Psoas muscle (tissue), 8 donors: ENCODE measurements around the gene CD247. TPM values are rescaled to one million over a fixed set of nuclear protein-coding genes. Genes with fewer than 3 reads are reported as not detected.

Source experiments
- ATAC-seq, 4 donors: fragments of 200-7000 bp; cut with Tn5 transposase; one replicate each; pipeline ENCODE4 v1.9.1; 2020; ENCODE audit warnings: moderate library complexity in 3 of 4, mild to moderate bottlenecking in 2 of 4
- DNase-seq, 2 donors: peaks; one replicate each; pipeline ENCODE4 v3.0.0-alpha.2; 2020
- H3K27ac ChIP-seq: fragments of 200-600 bp; one replicate; pipeline ENCODE4 v1.8.0; 2022
- H3K27me3 ChIP-seq, 3 donors: fragments of 200-600 bp in 1 of 3; one replicate each; pipeline versions ENCODE4 v1.6.1 to v1.8.0; 2013 to 2022; ENCODE audit warnings: low read length in 2 of 3, mild to moderate bottlenecking in 2 of 3, moderate library complexity in 1 of 3; ENCODE audit not compliant: insufficient read depth in 3 of 3
- H3K36me3 ChIP-seq, 2 donors: fragments of 200-600 bp in 1 of 2; one replicate each; pipeline versions ENCODE4 v1.6.1 to v1.8.0; 2013 to 2022; ENCODE audit warnings: low read depth in 1 of 2, mild to moderate bottlenecking in 1 of 2, moderate library complexity in 1 of 2; ENCODE audit not compliant: insufficient read depth in 1 of 2
- H3K4me1 ChIP-seq: fragments of 200-600 bp; one replicate; pipeline ENCODE4 v1.8.0; 2022
- H3K4me3 ChIP-seq: fragments of 200-600 bp; one replicate; pipeline ENCODE4 v1.8.0; 2022; ENCODE audit warnings: mild to moderate bottlenecking
- H3K9me3 ChIP-seq: fragments of 200-600 bp; one replicate; pipeline ENCODE4 v1.8.0; 2022
- CTCF ChIP-seq: fragments of 200-600 bp; IDR thresholded peaks from one replicate; pipeline ENCODE4 v1.8.0; 2022; ENCODE audit warnings: antibody characterized with exemption
- WGBS, 3 donors: extraction: QIAGEN DNeasy Blood & Tissue Kit; methylation state at CpG; one replicate each; pipeline versions ENCODE4 v1.1.6 to v1.1.7; 2013; 5-methylcytosine and 5-hydroxymethylcytosine counted together
- intact Hi-C, 2 donors: fragments of 100-400 bp; cut with DNase I; formaldehyde crosslinking; loops; one replicate each; pipeline versions ENCODE4 v1.11.0 to v1.14.2; 2022
- polyA plus RNA-seq, 3 donors: library from polyadenylated mRNA; stranded (reverse); fragments of 200-250 nt; gene quantifications; one replicate each; pipeline ENCODE4 v1.2.3, GENCODE V29; 2013
- total RNA-seq, 4 donors: library from RNA; stranded (reverse); fragmentation: NEBNext Ultra II Directional in 2 of 4; extraction: Animal tissue kit (Norgen Biotek cat#: 25700) in 2 of 4; gene quantifications; one replicate each; pipeline versions ENCODE4 v1.2.1 to v1.2.4, GENCODE V29; 2021 to 2023
- donor health status: healthy with polysubstance abuse.
- donor health status: DM: no; HTN: no; CAD: no; lungs with moderate emphysema.
- donor health status: Bipolar disorder and iron deficiency.
- donor health status: healthy.
- donor health status: DM: yes; HTN: yes; CAD: no.
- donor health status: DM: no; HTN: no; CAD: no.
- donor health status: DM: no; HTN: no; CAD: no.
- donor health status: DM: yes; HTN: yes; CAD: no.

CD247 gene
- total and polyA plus RNA-seq, 7 donors: 0.18 to 1.9 (median 0.65) TPM

- Histone ChIP-seq H3K27ac (no peak overlapping the region), H3K4me3 (no peak overlapping the region), H3K27me3 (peaks cover 0 to 2% (median 0%) of the 10 kb centered on the region in 3 donors), H3K9me3 (no peaks in the 10 kb centered on the region), H3K36me3 (no peaks in the 10 kb centered on the region), H3K4me1 (no peaks in the 10 kb centered on the region)
- WGBS, 3 donors: 31 to 47% (median 37%) methylated on average over 4 of the region's 4 CpGs
- no peak for TF ChIP-seq CTCF
- intact Hi-C loops: no loop called here
- ATAC-seq: no peak
- DNase-seq: no peak
Measured at GRCh38 chr1:167499106-167499505, 19.2 kb downstream of the CD247 start.

DNA sequence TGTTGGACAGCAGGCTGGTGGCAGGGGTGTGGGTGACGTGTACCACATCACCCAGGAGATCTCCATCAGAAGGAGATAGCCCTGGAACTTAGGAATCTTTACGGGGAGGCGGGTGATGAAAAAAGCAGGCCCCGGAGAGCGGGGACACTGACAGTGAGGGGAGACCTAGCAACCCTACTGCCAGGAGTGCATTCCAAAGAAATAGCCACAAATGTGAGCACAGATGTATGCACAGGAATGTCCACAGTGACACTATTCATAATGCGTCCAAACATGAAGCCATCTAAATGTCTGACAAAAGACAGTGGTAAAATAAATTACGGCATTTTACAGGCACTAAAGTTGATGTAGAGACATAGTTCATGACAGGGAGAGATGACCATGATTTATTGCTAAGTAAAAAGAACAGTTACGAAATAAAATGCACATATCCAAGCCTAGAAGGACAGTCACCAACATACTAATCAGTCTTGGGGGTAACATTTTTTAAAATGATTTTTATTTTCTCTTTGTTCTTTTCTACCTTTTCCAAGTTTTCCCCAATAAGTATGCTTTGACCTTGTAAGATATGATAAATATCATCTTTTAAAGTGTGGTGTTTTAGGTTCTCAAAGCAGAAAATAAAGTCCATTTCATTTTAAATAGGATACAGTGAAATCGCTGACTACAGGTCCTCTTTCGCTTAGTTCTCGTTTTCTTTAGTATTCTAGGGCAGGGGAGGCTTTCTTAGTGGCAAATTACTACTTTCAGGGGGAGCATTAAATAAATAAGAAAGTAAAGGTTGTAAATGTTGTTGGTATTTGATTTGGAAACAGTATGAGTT, 21.3 kb downstream of the CD247 start:
- H3K36me3 ChIP-seq: no peaks in the 10 kb centered on the region
- H3K27me3 ChIP-seq: peaks cover 0 to 2% (median 0%) of the 10 kb centered on the region in 3 donors
- H3K4me1 ChIP-seq: no peaks in the 10 kb centered on the region
- H3K9me3 ChIP-seq: no peaks in the 10 kb centered on the region
- no peak for TF ChIP-seq CTCF
- 78 to 87% (median 86%) methylated on average over 11 of the region's 11 CpGs for WGBS, 3 donors
- no peak overlapping the region for H3K27ac ChIP-seq
- intact Hi-C loops: no loop called here
- ATAC-seq (no peak), DNase-seq (no peak)
- no peak overlapping the region for H3K4me3 ChIP-seq

DNA sequence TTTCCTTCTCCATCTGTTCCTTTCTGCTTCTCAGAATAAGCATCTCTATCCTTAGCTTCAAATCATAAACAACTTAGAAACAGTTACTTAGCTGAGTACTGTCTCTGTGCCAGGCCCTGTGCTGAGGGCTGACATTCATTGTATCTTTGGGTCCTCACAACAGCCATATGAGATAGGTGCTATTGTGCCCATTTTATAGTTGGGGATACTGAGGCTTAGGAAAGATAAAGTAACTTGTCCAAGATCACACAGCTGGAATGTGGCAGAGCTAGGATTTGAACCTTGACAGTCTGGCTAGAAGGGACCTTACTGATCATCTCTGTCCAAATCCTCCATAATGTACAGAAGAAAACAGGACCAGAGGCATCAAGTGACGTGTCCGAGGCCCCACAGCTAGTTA, 25.0 kb downstream of the CD247 start:
- peaks cover 0 to 2% (median 0%) of the 10 kb centered on the region in 3 donors for H3K27me3 ChIP-seq
- no peak overlapping the region for H3K27ac ChIP-seq
- H3K9me3 ChIP-seq: no peaks in the 10 kb centered on the region
- no peaks in the 10 kb centered on the region for H3K36me3 ChIP-seq
- H3K4me1 ChIP-seq: no peaks in the 10 kb centered on the region
- no peak for TF ChIP-seq CTCF
- DNase-seq: no peak
- no peak overlapping the region for H3K4me3 ChIP-seq
- ATAC-seq: no peak
- WGBS, 3 donors: 92 to 97% (median 95%) methylated on average over 2 of the region's 2 CpGs
- intact Hi-C loops: no loop called here

DNA sequence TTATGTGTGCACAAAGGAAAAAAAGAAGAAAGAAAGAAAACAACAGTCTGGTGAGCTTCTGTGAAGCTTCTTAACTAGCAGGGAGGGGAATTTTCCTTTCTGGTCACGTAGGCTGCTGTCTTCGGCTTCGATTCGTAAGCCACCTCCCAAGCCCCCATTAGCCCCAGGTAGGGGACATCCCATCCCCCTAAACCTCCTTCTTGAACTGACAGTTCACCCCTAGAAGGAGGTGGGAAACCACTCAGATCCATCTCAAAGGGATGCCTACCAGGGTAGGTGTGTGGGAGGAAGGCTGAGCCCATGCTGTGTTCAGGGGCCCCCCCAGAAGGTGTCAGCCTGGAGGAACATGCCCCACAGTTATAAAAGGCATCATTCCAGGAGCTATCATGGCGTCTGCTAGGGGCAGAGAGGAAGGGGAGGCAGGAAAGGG, 25.8 kb downstream of the CD247 start:
- DNase-seq (no peak), ATAC-seq (no peak)
- Histone ChIP-seq H3K27ac (no peak overlapping the region), H3K27me3 (peaks cover 0 to 2% (median 0%) of the 10 kb centered on the region in 3 donors), H3K9me3 (no peaks in the 10 kb centered on the region), H3K36me3 (no peaks in the 10 kb centered on the region), H3K4me3 (no peak overlapping the region), H3K4me1 (no peaks in the 10 kb centered on the region)
- intact Hi-C loops: no loop called here
- no peak for TF ChIP-seq CTCF
- WGBS, 3 donors: 52 to 72% (median 58%) methylated on average over 5 of the region's 5 CpGs
